ENCODE data around the gene HDGFL2. TPM values are rescaled to one million over a fixed set of nuclear protein-coding genes. Genes with fewer than 3 reads are reported as not detected.

HDGFL2 gene
- total RNA-seq, 1 donor from 2014 or later: 79.8 TPM

DNA sequence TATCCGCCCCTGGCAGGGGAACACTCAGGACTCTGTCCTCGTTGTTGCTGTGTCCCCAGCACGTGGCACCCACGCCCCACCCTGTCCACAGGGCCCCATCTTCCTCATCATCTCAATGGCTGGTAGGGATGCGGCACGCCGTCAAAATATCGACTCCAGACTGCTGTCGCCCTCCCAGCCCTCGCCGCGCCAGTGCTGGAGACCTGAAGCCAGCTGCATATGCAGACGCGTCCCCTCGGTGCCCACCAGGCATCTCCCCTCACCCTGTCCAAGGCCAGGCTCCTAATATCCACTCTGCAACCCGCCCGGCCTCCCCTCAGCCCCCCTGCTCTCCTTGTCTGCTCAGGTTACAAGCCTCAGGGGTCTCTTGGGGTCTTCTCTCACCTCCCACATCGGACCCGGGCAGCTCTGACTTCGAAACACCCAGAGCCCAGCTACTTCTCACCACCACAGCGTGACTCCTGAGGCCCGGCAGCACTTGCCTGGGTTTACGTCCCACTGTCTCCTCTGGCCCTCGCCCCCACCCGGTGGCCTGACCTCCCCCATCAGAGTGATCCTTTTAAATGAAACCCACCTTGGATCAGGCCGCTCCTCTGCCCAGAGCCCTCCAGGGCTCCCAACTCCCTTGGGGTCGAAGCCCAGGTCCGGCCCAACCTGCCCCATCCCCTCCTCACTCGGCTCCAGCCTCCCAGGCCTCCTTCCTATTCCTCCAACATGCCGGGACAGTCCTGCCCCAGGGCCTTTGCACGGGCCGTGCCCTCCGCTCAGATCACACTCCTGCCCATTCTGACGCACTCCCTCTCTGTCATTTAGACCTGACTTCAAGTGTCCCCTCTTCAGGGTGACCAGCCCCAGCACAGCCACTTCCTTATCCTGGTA lies 33.7 kb downstream of the HDGFL2 start:
- Histone ChIP-seq H3K4me2 (ENCODE audit: low read length) (peak overlapping the region; percentile 59), H3K36me3 (ENCODE audit: insufficient read depth, low read length) (peaks cover 2% of the 10 kb centered on the region), H3K27ac (ENCODE audit: low read depth, low read length) (peak overlapping the region; percentile 19), H3K4me3 (ENCODE audit: insufficient read depth, low read depth, low read length) (no peak overlapping the region), H3K79me2 (ENCODE audit: insufficient read depth, low read length) (no peaks in the 10 kb centered on the region), H2AFZ (ENCODE audit: low read depth, low read length) (no peak overlapping the region), H3K4me1 (ENCODE audit: insufficient read depth, low read length) (peaks cover 20% of the 10 kb centered on the region), H3K9me3 (ENCODE audit: insufficient read depth, low read depth, low read length) (no peaks in the 10 kb centered on the region), H4K20me1 (ENCODE audit: insufficient read depth, low read length) (no peaks in the 10 kb centered on the region), H3K27me3 (ENCODE audit: insufficient read depth, low read length) (no peaks in the 10 kb centered on the region), H3K9ac (ENCODE audit: low read length) (no peak overlapping the region)
- Mint-ChIP-seq H3K27ac (ENCODE audit: unreplicated experiment) (peak overlapping the region; percentile 75), H3K27me3 (ENCODE audit: low read depth, unreplicated experiment) (no peaks in the 10 kb centered on the region), H3K36me3 (ENCODE audit: low read depth, unreplicated experiment) (peaks cover 12% of the 10 kb centered on the region), H3K9me3 (ENCODE audit: unreplicated experiment) (no peaks in the 10 kb centered on the region), H3K4me3 (ENCODE audit: unreplicated experiment) (peak overlapping the region; percentile 23), H3K4me1 (ENCODE audit: low read depth, unreplicated experiment) (peaks cover 6% of the 10 kb centered on the region)
- DNase-seq (ENCODE audit: low read depth) (no peak), FAIRE-seq (no peak)
- TF ChIP-seq, protein P1, sequence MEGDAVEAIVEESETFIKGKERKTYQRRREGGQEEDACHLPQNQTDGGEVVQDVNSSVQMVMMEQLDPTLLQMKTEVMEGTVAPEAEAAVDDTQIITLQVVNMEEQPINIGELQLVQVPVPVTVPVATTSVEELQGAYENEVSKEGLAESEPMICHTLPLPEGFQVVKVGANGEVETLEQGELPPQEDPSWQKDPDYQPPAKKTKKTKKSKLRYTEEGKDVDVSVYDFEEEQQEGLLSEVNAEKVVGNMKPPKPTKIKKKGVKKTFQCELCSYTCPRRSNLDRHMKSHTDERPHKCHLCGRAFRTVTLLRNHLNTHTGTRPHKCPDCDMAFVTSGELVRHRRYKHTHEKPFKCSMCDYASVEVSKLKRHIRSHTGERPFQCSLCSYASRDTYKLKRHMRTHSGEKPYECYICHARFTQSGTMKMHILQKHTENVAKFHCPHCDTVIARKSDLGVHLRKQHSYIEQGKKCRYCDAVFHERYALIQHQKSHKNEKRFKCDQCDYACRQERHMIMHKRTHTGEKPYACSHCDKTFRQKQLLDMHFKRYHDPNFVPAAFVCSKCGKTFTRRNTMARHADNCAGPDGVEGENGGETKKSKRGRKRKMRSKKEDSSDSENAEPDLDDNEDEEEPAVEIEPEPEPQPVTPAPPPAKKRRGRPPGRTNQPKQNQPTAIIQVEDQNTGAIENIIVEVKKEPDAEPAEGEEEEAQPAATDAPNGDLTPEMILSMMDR (IDR thresholded peaks at IDR 0.05; ENCODE audit: insufficient read depth, low read depth, low read length): no peak
- no peak for TF ChIP-seq EZH2 (IDR thresholded peaks at IDR 0.05; ENCODE audit: insufficient read depth, low read length)

DNA sequence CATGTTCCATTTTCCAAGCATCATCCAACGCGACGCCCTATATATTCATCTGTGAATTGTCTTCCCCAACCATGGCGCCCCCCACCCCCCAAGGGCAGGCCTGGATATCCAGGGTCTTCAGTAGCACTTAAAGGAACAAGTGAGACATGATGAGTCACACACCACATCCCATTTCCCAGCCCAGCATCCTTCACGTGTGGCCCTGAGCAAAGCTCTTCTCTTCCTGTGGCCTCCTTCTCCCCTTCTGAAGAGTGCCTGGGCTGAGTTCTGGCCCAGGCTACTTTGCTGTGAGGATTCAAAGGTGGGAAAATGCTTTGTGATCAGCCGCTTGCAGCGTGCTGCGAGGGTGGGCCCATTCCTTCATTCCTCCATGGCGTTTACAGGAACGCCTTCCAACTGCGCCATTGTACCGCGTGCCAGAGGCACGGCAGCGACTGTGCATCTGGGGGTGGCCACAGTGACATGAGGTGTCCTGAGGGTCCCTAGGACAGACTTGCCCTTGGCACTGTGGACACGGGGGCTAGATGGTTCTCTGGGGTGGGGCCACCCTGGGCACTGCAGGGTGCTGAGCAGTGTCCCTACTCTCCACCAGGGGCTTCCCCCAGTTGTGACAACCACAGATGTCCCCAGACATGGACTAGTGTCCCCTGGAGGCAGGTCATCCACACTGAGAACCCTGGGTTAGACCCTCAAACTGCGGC lies 34.5 kb downstream of the HDGFL2 start:
- Histone ChIP-seq H2AFZ (ENCODE audit: low read depth, low read length) (no peak overlapping the region), H3K9ac (ENCODE audit: low read length) (peak overlapping the region; percentile 35), H3K9me3 (ENCODE audit: insufficient read depth, low read depth, low read length) (no peaks in the 10 kb centered on the region), H3K4me2 (ENCODE audit: low read length) (peak overlapping the region; percentile 59), H3K27me3 (ENCODE audit: insufficient read depth, low read length) (no peaks in the 10 kb centered on the region), H3K79me2 (ENCODE audit: insufficient read depth, low read length) (no peaks in the 10 kb centered on the region), H3K4me1 (ENCODE audit: insufficient read depth, low read length) (peaks cover 20% of the 10 kb centered on the region), H4K20me1 (ENCODE audit: insufficient read depth, low read length) (no peaks in the 10 kb centered on the region), H3K36me3 (ENCODE audit: insufficient read depth, low read length) (peaks cover 2% of the 10 kb centered on the region), H3K27ac (ENCODE audit: low read depth, low read length) (peak overlapping the region; percentile 19), H3K4me3 (ENCODE audit: insufficient read depth, low read depth, low read length) (no peak overlapping the region)
- FAIRE-seq: no peak
- H3K27me3 Mint-ChIP-seq (ENCODE audit: low read depth, unreplicated experiment): peaks cover under 1% of the 10 kb centered on the region
- DNase-seq (ENCODE audit: low read depth): peak; percentile 59
- peaks cover 6% of the 10 kb centered on the region for H3K4me1 Mint-ChIP-seq (ENCODE audit: low read depth, unreplicated experiment)
- H3K9me3 Mint-ChIP-seq (ENCODE audit: unreplicated experiment): no peaks in the 10 kb centered on the region
- TF ChIP-seq, protein P1 (IDR thresholded peaks at IDR 0.05; ENCODE audit: insufficient read depth, low read depth, low read length): no peak
- no peak for TF ChIP-seq EZH2 (IDR thresholded peaks at IDR 0.05; ENCODE audit: insufficient read depth, low read length)
- H3K36me3 Mint-ChIP-seq (ENCODE audit: low read depth, unreplicated experiment): peaks cover 10% of the 10 kb centered on the region
- H3K4me3 Mint-ChIP-seq (ENCODE audit: unreplicated experiment): peak overlapping the region; percentile 23
- H3K27ac Mint-ChIP-seq (ENCODE audit: unreplicated experiment): peak overlapping the region; percentile 75
